ENCODE results near the gene KANSL1.

Gene KANSL1

DNA sequence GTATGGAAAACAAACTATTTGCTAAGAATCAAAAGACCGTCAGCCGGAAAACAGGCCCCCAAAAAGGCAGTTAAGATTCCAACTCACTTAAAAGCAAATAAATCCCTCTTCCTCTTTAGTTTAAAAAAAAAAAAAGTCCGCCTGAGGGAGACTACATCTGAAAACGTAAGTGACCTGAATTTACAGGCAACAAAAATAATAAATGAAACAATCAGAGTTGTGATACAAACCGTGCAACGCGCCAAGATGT is 1.1 kb downstream of the KANSL1 start:
- no peaks in the 10 kb centered on the region for H3K9me3 ChIP-seq (ENCODE audit: control insufficient read depth, insufficient read depth, low read length)
- peaks cover 61% of the 10 kb centered on the region for H3K4me1 ChIP-seq (ENCODE audit: control insufficient read depth, low read length)
- peak overlapping the region; percentile 72 for H3K4me2 ChIP-seq (ENCODE audit: low read length)
- TF ChIP-seq, protein P1, sequence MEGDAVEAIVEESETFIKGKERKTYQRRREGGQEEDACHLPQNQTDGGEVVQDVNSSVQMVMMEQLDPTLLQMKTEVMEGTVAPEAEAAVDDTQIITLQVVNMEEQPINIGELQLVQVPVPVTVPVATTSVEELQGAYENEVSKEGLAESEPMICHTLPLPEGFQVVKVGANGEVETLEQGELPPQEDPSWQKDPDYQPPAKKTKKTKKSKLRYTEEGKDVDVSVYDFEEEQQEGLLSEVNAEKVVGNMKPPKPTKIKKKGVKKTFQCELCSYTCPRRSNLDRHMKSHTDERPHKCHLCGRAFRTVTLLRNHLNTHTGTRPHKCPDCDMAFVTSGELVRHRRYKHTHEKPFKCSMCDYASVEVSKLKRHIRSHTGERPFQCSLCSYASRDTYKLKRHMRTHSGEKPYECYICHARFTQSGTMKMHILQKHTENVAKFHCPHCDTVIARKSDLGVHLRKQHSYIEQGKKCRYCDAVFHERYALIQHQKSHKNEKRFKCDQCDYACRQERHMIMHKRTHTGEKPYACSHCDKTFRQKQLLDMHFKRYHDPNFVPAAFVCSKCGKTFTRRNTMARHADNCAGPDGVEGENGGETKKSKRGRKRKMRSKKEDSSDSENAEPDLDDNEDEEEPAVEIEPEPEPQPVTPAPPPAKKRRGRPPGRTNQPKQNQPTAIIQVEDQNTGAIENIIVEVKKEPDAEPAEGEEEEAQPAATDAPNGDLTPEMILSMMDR (IDR thresholded peaks at IDR 0.05; ENCODE audit: low read depth, low read length, poor library complexity, severe bottlenecking) = no peak
- TF ChIP-seq EZH2phosphoT487 (IDR thresholded peaks at IDR 0.05; ENCODE audit: borderline replicate concordance, low read length) = no peak
- H3K9me2 ChIP-seq (replicated peaks; ENCODE audit: control insufficient read depth, low read length) = no peaks in the 10 kb centered on the region
- H3K27me3 ChIP-seq (ENCODE audit: control insufficient read depth, low read length) = no peaks in the 10 kb centered on the region
- H3K79me2 ChIP-seq (ENCODE audit: control insufficient read depth, low read length) = peaks cover 90% of the 10 kb centered on the region
- peaks cover 41% of the 10 kb centered on the region for H4K20me1 ChIP-seq (ENCODE audit: control insufficient read depth, insufficient read depth, low read depth, low read length)
- peak overlapping the region; percentile 86 for H3K27ac ChIP-seq (ENCODE audit: low read depth, low read length)
- H3F3A ChIP-seq (ENCODE audit: control insufficient read depth, insufficient read depth) = peaks cover 40% of the 10 kb centered on the region
- H3K4me3 ChIP-seq (ENCODE audit: low read length) = peak overlapping the region; percentile 78
- H3K36me3 ChIP-seq (ENCODE audit: control insufficient read depth, low read length) = peaks cover 45% of the 10 kb centered on the region

DNA sequence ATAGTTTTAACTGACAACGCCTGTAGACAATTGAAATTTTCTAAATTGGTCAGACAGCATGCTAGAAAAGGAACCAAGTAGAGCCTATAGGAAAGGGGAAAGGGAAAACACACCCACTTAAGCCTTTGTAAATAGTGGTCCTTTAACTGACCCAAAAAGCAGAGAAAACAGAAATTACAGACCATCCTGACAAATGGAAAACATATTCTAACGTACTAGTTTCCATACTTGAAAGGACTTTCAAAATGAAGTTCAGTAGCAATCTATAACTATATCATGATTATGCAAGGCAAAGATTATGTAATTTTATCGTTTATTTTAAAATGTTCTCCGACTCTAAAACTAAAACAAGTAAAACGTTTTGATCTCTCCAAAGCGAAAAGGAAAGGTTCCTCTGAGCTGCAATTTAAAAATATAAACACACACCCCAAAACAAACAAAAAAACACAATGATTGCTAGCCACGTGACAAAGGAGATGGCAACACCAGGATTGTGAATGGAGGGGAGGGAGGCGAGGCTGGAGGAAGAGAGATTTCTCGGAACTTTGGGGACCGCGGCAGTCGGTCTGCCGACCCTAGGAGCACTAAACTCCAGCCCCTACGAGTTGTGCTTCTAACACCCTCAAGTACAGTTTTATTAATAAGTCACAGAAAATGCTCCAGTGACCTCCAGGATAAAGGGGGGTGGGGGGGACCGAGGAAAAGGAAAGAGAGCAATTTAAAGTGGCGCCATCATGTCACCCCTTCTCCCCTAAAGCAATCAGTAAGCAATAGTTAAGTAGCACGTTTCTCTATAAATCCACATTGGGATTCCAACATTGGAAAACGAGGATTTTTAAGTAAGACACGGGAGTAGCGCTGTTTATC is 1.7 kb downstream of the KANSL1 start:
- H3K27ac ChIP-seq (ENCODE audit: low read depth, low read length) = peak overlapping the region; percentile 86
- H3K4me1 ChIP-seq (ENCODE audit: control insufficient read depth, low read length) = peaks cover 67% of the 10 kb centered on the region
- H3K36me3 ChIP-seq (ENCODE audit: control insufficient read depth, low read length) = peaks cover 47% of the 10 kb centered on the region
- H3K4me2 ChIP-seq (ENCODE audit: low read length) = peak overlapping the region; percentile 72
- peak overlapping the region; percentile 78 for H3K4me3 ChIP-seq (ENCODE audit: low read length)
- H3K9me3 ChIP-seq (ENCODE audit: control insufficient read depth, insufficient read depth, low read length) = no peaks in the 10 kb centered on the region
- peaks cover 46% of the 10 kb centered on the region for H4K20me1 ChIP-seq (ENCODE audit: control insufficient read depth, insufficient read depth, low read depth, low read length)
- H3K79me2 ChIP-seq (ENCODE audit: control insufficient read depth, low read length) = peaks cover 91% of the 10 kb centered on the region
- H3F3A ChIP-seq (ENCODE audit: control insufficient read depth, insufficient read depth) = peaks cover 39% of the 10 kb centered on the region
- H3K9me2 ChIP-seq (replicated peaks; ENCODE audit: control insufficient read depth, low read length) = no peaks in the 10 kb centered on the region
- H3K27me3 ChIP-seq (ENCODE audit: control insufficient read depth, low read length) = no peaks in the 10 kb centered on the region
- TF ChIP-seq, protein P1 (IDR thresholded peaks at IDR 0.05; ENCODE audit: low read depth, low read length, poor library complexity, severe bottlenecking) = peak; percentile 16
- TF ChIP-seq EZH2phosphoT487 (IDR thresholded peaks at IDR 0.05; ENCODE audit: borderline replicate concordance, low read length) = no peak

DNA sequence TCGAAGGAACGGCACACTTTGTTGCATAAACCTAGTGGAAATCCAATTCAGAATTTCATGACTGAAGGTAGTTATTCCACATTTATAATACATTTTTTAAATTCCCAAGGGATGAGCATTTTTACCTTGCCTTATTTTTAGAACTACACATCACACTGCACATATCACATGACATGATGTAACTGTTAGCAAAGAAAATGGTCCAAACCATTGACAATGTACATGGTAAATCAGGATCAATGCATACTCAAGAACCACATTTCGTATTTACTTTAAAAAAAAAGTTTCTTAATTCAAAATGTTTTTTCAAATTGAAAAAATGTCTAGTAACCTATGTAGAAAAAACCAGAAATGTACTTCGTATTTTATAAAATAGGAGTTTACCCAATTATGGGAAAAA is 2.5 kb downstream of the KANSL1 start:
- TF ChIP-seq, protein P1 (IDR thresholded peaks at IDR 0.05; ENCODE audit: low read depth, low read length, poor library complexity, severe bottlenecking) = no peak
- TF ChIP-seq EZH2phosphoT487 (IDR thresholded peaks at IDR 0.05; ENCODE audit: borderline replicate concordance, low read length) = no peak
- peaks cover 51% of the 10 kb centered on the region for H3K36me3 ChIP-seq (ENCODE audit: control insufficient read depth, low read length)
- no peaks in the 10 kb centered on the region for H3K27me3 ChIP-seq (ENCODE audit: control insufficient read depth, low read length)
- H3F3A ChIP-seq (ENCODE audit: control insufficient read depth, insufficient read depth) = peaks cover 34% of the 10 kb centered on the region
- peak overlapping the region; percentile 72 for H3K4me2 ChIP-seq (ENCODE audit: low read length)
- no peak overlapping the region for H3K27ac ChIP-seq (ENCODE audit: low read depth, low read length)
- no peaks in the 10 kb centered on the region for H3K9me3 ChIP-seq (ENCODE audit: control insufficient read depth, insufficient read depth, low read length)
- peaks cover 92% of the 10 kb centered on the region for H3K79me2 ChIP-seq (ENCODE audit: control insufficient read depth, low read length)
- H4K20me1 ChIP-seq (ENCODE audit: control insufficient read depth, insufficient read depth, low read depth, low read length) = peaks cover 53% of the 10 kb centered on the region
- peaks cover 65% of the 10 kb centered on the region for H3K4me1 ChIP-seq (ENCODE audit: control insufficient read depth, low read length)
- H3K9me2 ChIP-seq (replicated peaks; ENCODE audit: control insufficient read depth, low read length) = no peaks in the 10 kb centered on the region
- peak overlapping the region; percentile 78 for H3K4me3 ChIP-seq (ENCODE audit: low read length)

Data from DOHH2 (cell line).